PC-9 (cell line): ENCODE data around the gene ATXN1. TPM values are rescaled to one million over a fixed set of nuclear protein-coding genes. Genes with fewer than 3 reads are reported as not detected.

Source experiments
- BruUV-seq: library from RNA; stranded (reverse); fragments of 400-500 nt; replicated peaks from 2 replicates; lab custom pipeline; 2021; lab: Mats Ljungman, UMichigan
- CTCF ChIA-PET: fragments of 300-600 bp; sonication (Branson Sonifier 250); formaldehyde crosslinking; loops from one replicate; lab custom pipeline; 2022; ENCODE audit warnings: antibody characterized with exemption; lab: Charles Lee
- POLR2A ChIA-PET: fragments of 300-600 bp; sonication (Branson Sonifier 250); formaldehyde crosslinking; loops from one replicate; lab custom pipeline; 2022; ENCODE audit warnings: antibody characterized with exemption; ENCODE audit not compliant: unreplicated experiment; lab: Charles Lee
- DNase-seq, 2 experiments: peaks; one replicate each; pipeline versions ENCODE4 v3.0.0 to v3.0.0-alpha.2; 2015 to 2022; ENCODE audit warnings: mixed read lengths in 1 of 2
- H2AFZ ChIP-seq: fragments of 200-600 bp; sonication (generic); 2 replicates; pipeline ENCODE4 v1.8.1; 2017; ENCODE audit warnings: antibody characterized with exemption
- H3F3A ChIP-seq: fragments of 200-600 bp; sonication (generic); 2 replicates; pipeline ENCODE4 v1.8.1; 2017; ENCODE audit warnings: antibody characterized with exemption, mild to moderate bottlenecking, low read depth; ENCODE audit not compliant: insufficient read depth
- H3K27ac ChIP-seq: fragments of 200-600 bp; sonication (generic); 2 replicates; pipeline ENCODE4 v1.6.1; 2016; ENCODE audit warnings: mixed run types
- H3K27me3 ChIP-seq: fragments of 200-600 bp; sonication (generic); 2 replicates; pipeline ENCODE4 v1.6.1; 2016; ENCODE audit warnings: low read depth, mixed run types; ENCODE audit not compliant: insufficient read depth
- H3K36me3 ChIP-seq: fragments of 200-600 bp; sonication (generic); 2 replicates; pipeline ENCODE4 v1.6.1; 2016; ENCODE audit warnings: low read depth, mixed run types
- H3K4me1 ChIP-seq: fragments of 200-600 bp; sonication (generic); replicated peaks from 2 replicates; pipeline ENCODE4 v1.6.1; 2016; ENCODE audit warnings: mixed run types; ENCODE audit not compliant: insufficient read depth
- H3K4me2 ChIP-seq: fragments of 200-600 bp; sonication (generic); 2 replicates; pipeline ENCODE4 v1.6.1; 2017; ENCODE audit warnings: mixed run types
- H3K4me3 ChIP-seq: fragments of 200-600 bp; sonication (generic); 2 replicates; pipeline ENCODE4 v1.6.1; 2016; ENCODE audit warnings: mixed run types
- H3K79me2 ChIP-seq: fragments of 200-600 bp; sonication (generic); 2 replicates; pipeline ENCODE4 v1.6.1; 2017; ENCODE audit warnings: low read depth, mixed run types
- H3K9me2 ChIP-seq: fragments of 200-600 bp; sonication (generic); 2 replicates; pipeline ENCODE4 v1.8.1; 2017; ENCODE audit warnings: mild to moderate bottlenecking; ENCODE audit not compliant: insufficient read depth
- H3K9me3 ChIP-seq: fragments of 200-600 bp; sonication (generic); 2 replicates; pipeline ENCODE4 v1.8.1; 2016; ENCODE audit warnings: low read depth; ENCODE audit not compliant: insufficient read depth
- H4K20me1 ChIP-seq: fragments of 200-600 bp; sonication (generic); 2 replicates; pipeline ENCODE4 v1.8.1; 2017; ENCODE audit not compliant: insufficient read depth
- CTCF ChIP-seq: fragments of 200-600 bp; sonication (generic); conservative IDR thresholded peaks from 2 replicates; pipeline ENCODE4 v1.6.1; 2017; ENCODE audit warnings: mixed run types, antibody characterized with exemption, mild to moderate bottlenecking, moderate library complexity
- EZH2 ChIP-seq: fragments of 200-600 bp; sonication (generic); IDR thresholded peaks from 2 replicates; pipeline ENCODE4 v1.8.0; 2017; ENCODE audit warnings: antibody characterized with exemption, low read depth
- intact Hi-C: fragments of 100-400 bp; cut with micrococcal nuclease; formaldehyde crosslinking; loops from one replicate; pipeline ENCODE4 v1.10.0; 2022; ENCODE audit not compliant: unreplicated experiment
- total RNA-seq: library from RNA; stranded (reverse); gene quantifications from 2 replicates; pipeline ENCODE4 v1.2.3, GENCODE V29; 2021

Gene ATXN1
- total RNA-seq, 1 experiment from 2014 or later: 42.7 TPM

GRCh38 chr6:16809753-16810358 is 48.6 kb upstream of the ATXN1 start:
- Histone ChIP-seq H3F3A (no peaks in the 10 kb centered on the region), H3K36me3 (no peaks in the 10 kb centered on the region), H3K27ac (no peak overlapping the region), H3K9me2 (no peaks in the 10 kb centered on the region), H3K4me3 (no peak overlapping the region), H2AFZ (no peak overlapping the region), H3K4me1 (peaks cover 8% of the 10 kb centered on the region; the same call in 1 of the 2 replicates), H3K79me2 (no peaks in the 10 kb centered on the region), H3K27me3 (no peaks in the 10 kb centered on the region), H3K4me2 (no peak overlapping the region), H3K9me3 (peaks cover 7% of the 10 kb centered on the region; the same call in 1 of the 2 replicates), H4K20me1 (no peaks in the 10 kb centered on the region)
- DNase-seq: no peak
- no TSS peak for BruUV-seq
- TF ChIP-seq EZH2: no peak
- no peak for TF ChIP-seq CTCF
- POLR2A ChIA-PET: interaction anchor here (0.6 kb wide), 1 partner anchor 75 kb away, joined by 4 read pairs; no protein-coding TSS in a partner anchor
- intact Hi-C loops: loop anchor here (5.0 kb wide), 1 partner anchor 38 kb away; no protein-coding TSS in a partner anchor
- CTCF ChIA-PET: interaction anchor here (0.7 kb wide), 1 partner anchor 568 kb away, joined by 3 read pairs; no protein-coding TSS in a partner anchor

- H2AFZ ChIP-seq: no peak overlapping the region
- TF ChIP-seq CTCF: no peak
- TF ChIP-seq EZH2: no peak
- ChIA-PET CTCF (no interaction called here), POLR2A (no interaction called here)
- peaks cover 7% of the 10 kb centered on the region; the same call in 1 of the 2 replicates for H3K9me3 ChIP-seq
- H3K4me1 ChIP-seq: peaks cover 10% of the 10 kb centered on the region; the same call in 1 of the 2 replicates
- DNase-seq: no peak
- H3K4me3 ChIP-seq: no peak overlapping the region
- intact Hi-C loops: loop anchor here (5.0 kb wide), 1 partner anchor 36 kb away; no protein-coding TSS in a partner anchor
- no peaks in the 10 kb centered on the region for H3K27me3 ChIP-seq
- BruUV-seq: no TSS peak
- no peaks in the 10 kb centered on the region for H3K9me2 ChIP-seq
- no peaks in the 10 kb centered on the region for H3K36me3 ChIP-seq
- H3K27ac ChIP-seq: no peak overlapping the region
- H3K4me2 ChIP-seq: no peak overlapping the region
- H3F3A ChIP-seq: no peaks in the 10 kb centered on the region
- no peaks in the 10 kb centered on the region for H3K79me2 ChIP-seq
- H4K20me1 ChIP-seq: no peaks in the 10 kb centered on the region
Measured at GRCh38 chr6:16807956-16808355, 46.7 kb upstream of the ATXN1 start.

- CTCF ChIA-PET: no interaction called here
- POLR2A ChIA-PET: no interaction called here
- intact Hi-C loops: loop anchor here (5.0 kb wide), 1 partner anchor 34 kb away; no protein-coding TSS in a partner anchor
Measured at GRCh38 chr6:16806363-16806762, 45.1 kb upstream of the ATXN1 start.

More at GRCh38 chr6:16806363-16806762, 45.1 kb upstream of the ATXN1 start:
- Histone ChIP-seq H3K36me3 (no peaks in the 10 kb centered on the region), H2AFZ (no peak overlapping the region), H3K4me3 (no peak overlapping the region), H3K4me2 (no peak overlapping the region), H3K79me2 (no peaks in the 10 kb centered on the region), H4K20me1 (no peaks in the 10 kb centered on the region), H3K4me1 (peaks cover 10% of the 10 kb centered on the region; the same call in 1 of the 2 replicates), H3K9me3 (no peaks in the 10 kb centered on the region; the same call in 1 of the 2 replicates), H3K9me2 (no peaks in the 10 kb centered on the region), H3F3A (no peaks in the 10 kb centered on the region), H3K27me3 (no peaks in the 10 kb centered on the region), H3K27ac (no peak overlapping the region)
- no TSS peak for BruUV-seq
- no peak for TF ChIP-seq CTCF
- TF ChIP-seq EZH2: no peak
- no peak for DNase-seq
